Measurements from ENCODE around the gene FBP1.

Gene FBP1

GRCh38 chr9:94560237-94560636 lies 79.1 kb downstream of the FBP1 start:
- H3K27ac Mint-ChIP-seq = no peak overlapping the region
- ATAC-seq (peak; percentile 73), DNase-seq (no peak)
- no peaks in the 10 kb centered on the region for H3K36me3 Mint-ChIP-seq (ENCODE audit: low read depth)
- no peaks in the 10 kb centered on the region for H3K9me3 Mint-ChIP-seq
- no peak overlapping the region for H3K4me3 Mint-ChIP-seq
- H3K4me1 Mint-ChIP-seq = peaks cover 2% of the 10 kb centered on the region
- peaks cover 6% of the 10 kb centered on the region for H3K27me3 Mint-ChIP-seq

- Mint-ChIP-seq H3K4me1 (peaks cover 2% of the 10 kb centered on the region), H3K27ac (no peak overlapping the region), H3K4me3 (no peak overlapping the region), H3K36me3 (ENCODE audit: low read depth) (no peaks in the 10 kb centered on the region), H3K27me3 (peaks cover 7% of the 10 kb centered on the region), H3K9me3 (no peaks in the 10 kb centered on the region)
- no peak for DNase-seq
- ATAC-seq = no peak
Measured at GRCh38 chr9:94557376-94557775, 81.9 kb downstream of the FBP1 start.

- no peak within 1 kb of the TSS for H3K27ac Mint-ChIP-seq
- H3K36me3 Mint-ChIP-seq (ENCODE audit: low read depth) = no peaks in the 10 kb centered on the region
- peaks cover 7% of the 10 kb centered on the region for H3K27me3 Mint-ChIP-seq
- ATAC-seq = peak; percentile 94
- H3K9me3 Mint-ChIP-seq = no peaks in the 10 kb centered on the region
- H3K4me3 Mint-ChIP-seq = no peak within 1 kb of the TSS
- DNase-seq = peak; percentile 40
- no peaks in the 10 kb centered on the region for H3K4me1 Mint-ChIP-seq
Measured at GRCh38 chr9:94554439-94555331, 84.6 kb downstream of the FBP1 start, which contains the start of gene PCAT7. Gene PCAT7, plus strand, starts transcription at chr9:94555083.

- H3K4me3 Mint-ChIP-seq = no peak overlapping the region
- H3K36me3 Mint-ChIP-seq (ENCODE audit: low read depth) = no peaks in the 10 kb centered on the region
- ATAC-seq (peak; percentile 25), DNase-seq (no peak)
- H3K9me3 Mint-ChIP-seq = no peaks in the 10 kb centered on the region
- no peak overlapping the region for H3K27ac Mint-ChIP-seq
- H3K27me3 Mint-ChIP-seq = peaks cover 11% of the 10 kb centered on the region
- no peaks in the 10 kb centered on the region for H3K4me1 Mint-ChIP-seq
Measured at GRCh38 chr9:94554078-94554438, 85.3 kb downstream of the FBP1 start.
